GM10266 (cell line): ENCODE measurements around the gene KDM5B.

Source experiments
- DNase-seq: peaks from one replicate; pipeline ENCODE4 v3.0.0; 2012; ENCODE audit errors: extremely low spot score
- CTCF ChIP-seq: IDR thresholded peaks from 2 replicates; pipeline ENCODE4 v1.5.1; 2012; ENCODE audit warnings: mild to moderate bottlenecking, low read depth; ENCODE audit not compliant: control insufficient read depth, insufficient read depth; ENCODE audit errors: missing control alignments

The KDM5B gene

GRCh38 chr1:202807926-202808757 lies at the start of gene KDM5B:
Gene KDM5B (minus strand): TSS chr1:202808421. CDS start chr1:202808305, 116 bp downstream.
- no peak for TF ChIP-seq CTCF
- peak; percentile 72 for DNase-seq

DNA sequence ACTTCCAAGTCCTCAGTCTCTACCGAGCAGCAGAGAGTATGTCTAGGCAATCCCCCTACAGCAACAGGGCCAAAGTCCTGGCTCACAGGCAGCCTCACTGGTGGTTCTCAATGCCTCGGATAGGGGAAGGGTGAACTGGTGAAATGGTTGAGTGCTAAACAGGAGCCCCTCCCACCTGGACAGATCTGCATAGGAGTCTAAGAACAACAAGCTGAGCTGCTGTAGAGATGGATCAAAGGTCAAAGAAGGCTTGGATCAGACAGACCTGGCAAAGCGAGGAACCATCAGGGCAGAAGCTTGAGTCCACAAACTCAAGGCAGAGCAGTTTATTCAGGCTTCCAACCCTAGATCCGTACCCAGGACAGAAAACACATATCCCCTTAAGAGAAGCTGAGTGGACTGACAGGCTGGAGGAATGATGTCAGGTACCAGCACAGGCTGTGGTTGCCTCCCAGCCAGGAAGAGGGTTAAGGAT lies 49.0 kb upstream of the KDM5B start:
- TF ChIP-seq CTCF, result no peak
- no peak for DNase-seq

DNA sequence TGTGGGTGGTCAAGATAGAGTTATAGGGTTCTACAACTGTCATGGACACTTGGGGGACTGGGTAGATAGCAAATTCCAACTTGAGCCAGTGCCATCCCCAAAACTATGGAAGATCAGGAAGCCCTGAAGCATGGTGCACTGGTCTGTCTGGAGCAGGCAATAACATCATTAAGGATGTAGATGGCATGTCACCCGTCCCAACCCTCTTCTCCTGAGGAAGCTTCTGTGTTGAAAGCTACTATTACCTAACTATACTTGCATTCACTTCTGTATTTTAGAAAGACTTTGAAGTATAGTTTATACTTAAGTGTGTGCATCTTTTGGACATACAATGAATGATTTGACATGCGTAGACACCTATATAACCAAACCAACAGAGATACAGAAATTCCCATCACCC lies 47.8 kb upstream of the KDM5B start:
- DNase-seq, result no peak
- no peak for TF ChIP-seq CTCF

DNA sequence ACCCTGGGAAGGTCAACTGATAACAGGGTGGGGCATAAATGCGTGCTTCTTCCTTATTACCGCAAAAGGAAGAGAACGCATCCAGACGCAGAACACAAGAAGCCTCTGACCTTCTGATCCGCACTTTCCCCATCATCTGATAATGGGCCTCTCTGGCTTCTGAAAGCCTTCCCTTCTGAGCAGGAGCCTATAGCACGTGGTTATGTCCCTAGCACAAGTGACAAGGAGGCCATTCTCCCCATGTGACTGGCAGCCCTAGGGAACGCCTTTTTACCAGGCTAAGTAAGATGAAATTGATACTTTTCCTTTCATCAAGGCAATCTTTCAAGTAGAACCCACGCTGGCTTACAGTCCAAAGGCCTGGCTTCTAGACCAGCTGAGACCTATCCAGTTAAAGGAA lies 46.6 kb upstream of the KDM5B start:
- no peak for DNase-seq
- no peak for TF ChIP-seq CTCF

- DNase-seq, result peak; percentile 71
- peak; percentile 70 for TF ChIP-seq CTCF
Measured at GRCh38 chr1:202852163-202852904, 44.1 kb upstream of the KDM5B start.

- no peak for TF ChIP-seq CTCF
Measured at GRCh38 chr1:202850593-202851362, 42.6 kb upstream of the KDM5B start.

More at GRCh38 chr1:202850593-202851362, 42.6 kb upstream of the KDM5B start:
- no peak for DNase-seq
